ENCODE measurements around the gene WNT10A. TPM values are rescaled to one million over a fixed set of nuclear protein-coding genes. Genes with fewer than 3 reads are reported as not detected.

The WNT10A gene
- total RNA-seq, 1 experiment from 2014 or later, result 2.4 TPM

- no peaks in the 10 kb centered on the region for H3K9me3 Mint-ChIP-seq (ENCODE audit: low read depth, unreplicated experiment)
- CTCF ChIA-PET, result no interaction called here
- no peak for TF ChIP-seq CTCF (IDR thresholded peaks at IDR 0.05; ENCODE audit: unreplicated experiment)
- DNase-seq, result no peak
- intact Hi-C loops (cut with micrococcal nuclease; ENCODE audit: unreplicated experiment), result loop anchor here (10.0 kb wide), 1 partner anchor 125 kb away; the partner anchor contains the start of gene FEV
- H3K27ac Mint-ChIP-seq (ENCODE audit: unreplicated experiment), result no peak overlapping the region
- H3K4me3 Mint-ChIP-seq (ENCODE audit: low read depth, unreplicated experiment), result peak overlapping the region; percentile 68
- H3K4me1 Mint-ChIP-seq (ENCODE audit: low read depth, unreplicated experiment), result peaks cover 28% of the 10 kb centered on the region
- H3K27me3 Mint-ChIP-seq (ENCODE audit: unreplicated experiment), result peaks cover 100% of the 10 kb centered on the region
- no peaks in the 10 kb centered on the region for H3K36me3 Mint-ChIP-seq (ENCODE audit: insufficient read depth, unreplicated experiment)
- BruUV-seq (replicated peaks), result no TSS peak
Observed at GRCh38 chr2:218859988-218860831, 20.4 kb upstream of the WNT10A start.

DNA sequence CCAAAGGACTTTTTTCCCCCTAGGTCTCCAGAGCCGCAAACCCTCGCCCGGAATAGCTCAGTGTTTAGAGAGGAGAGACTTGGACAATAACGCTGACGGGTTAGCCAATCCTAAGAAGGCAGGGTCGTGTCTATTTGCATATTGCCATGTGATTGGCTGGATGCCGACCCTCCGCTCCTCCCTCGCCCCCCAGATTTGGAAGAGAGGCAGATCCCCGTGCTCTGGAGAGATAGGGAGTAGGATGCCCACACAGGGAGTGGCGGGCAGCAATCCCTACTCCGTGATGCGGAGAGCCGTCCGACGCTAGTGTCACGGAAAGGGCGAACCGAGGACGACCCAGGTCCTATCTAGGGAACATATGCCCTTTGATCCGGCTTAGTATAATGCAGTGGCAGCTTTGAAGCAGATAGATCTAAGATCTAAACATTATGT lies 19.7 kb upstream of the WNT10A start:
- intact Hi-C loops (cut with micrococcal nuclease; ENCODE audit: unreplicated experiment), result no loop called here
- no peak for DNase-seq
- Mint-ChIP-seq H3K4me3 (ENCODE audit: low read depth, unreplicated experiment) (no peak overlapping the region), H3K27ac (ENCODE audit: unreplicated experiment) (no peak overlapping the region), H3K27me3 (ENCODE audit: unreplicated experiment) (peaks cover 100% of the 10 kb centered on the region), H3K9me3 (ENCODE audit: low read depth, unreplicated experiment) (no peaks in the 10 kb centered on the region), H3K36me3 (ENCODE audit: insufficient read depth, unreplicated experiment) (no peaks in the 10 kb centered on the region), H3K4me1 (ENCODE audit: low read depth, unreplicated experiment) (peaks cover 28% of the 10 kb centered on the region)
- CTCF ChIA-PET, result no interaction called here
- no peak for TF ChIP-seq CTCF (IDR thresholded peaks at IDR 0.05; ENCODE audit: unreplicated experiment)
- BruUV-seq (replicated peaks), result no TSS peak

GRCh38 chr2:218861645-218862318 lies 18.9 kb upstream of the WNT10A start:
- Mint-ChIP-seq H3K9me3 (ENCODE audit: low read depth, unreplicated experiment) (no peaks in the 10 kb centered on the region), H3K27me3 (ENCODE audit: unreplicated experiment) (peaks cover 100% of the 10 kb centered on the region), H3K27ac (ENCODE audit: unreplicated experiment) (no peak overlapping the region), H3K4me3 (ENCODE audit: low read depth, unreplicated experiment) (no peak overlapping the region), H3K4me1 (ENCODE audit: low read depth, unreplicated experiment) (peaks cover 28% of the 10 kb centered on the region), H3K36me3 (ENCODE audit: insufficient read depth, unreplicated experiment) (no peaks in the 10 kb centered on the region)
- DNase-seq, result no peak
- CTCF ChIA-PET, result no interaction called here
- BruUV-seq (replicated peaks), result no TSS peak
- intact Hi-C loops (cut with micrococcal nuclease; ENCODE audit: unreplicated experiment), result no loop called here
- TF ChIP-seq CTCF (IDR thresholded peaks at IDR 0.05; ENCODE audit: unreplicated experiment), result no peak

GRCh38 chr2:218863021-218863520 lies 17.6 kb upstream of the WNT10A start:
- H3K27ac Mint-ChIP-seq (ENCODE audit: unreplicated experiment), result no peak overlapping the region
- no peaks in the 10 kb centered on the region for H3K9me3 Mint-ChIP-seq (ENCODE audit: low read depth, unreplicated experiment)
- BruUV-seq (replicated peaks), result no TSS peak
- H3K27me3 Mint-ChIP-seq (ENCODE audit: unreplicated experiment), result peaks cover 100% of the 10 kb centered on the region
- CTCF ChIA-PET, result interaction anchor here (0.6 to 1.6 kb wide), 3 partner anchors 117 to 262 kb away, joined by 3 read pairs; no protein-coding TSS in a partner anchor
- intact Hi-C loops (cut with micrococcal nuclease; ENCODE audit: unreplicated experiment), result no loop called here
- no peak overlapping the region for H3K4me3 Mint-ChIP-seq (ENCODE audit: low read depth, unreplicated experiment)
- TF ChIP-seq CTCF (IDR thresholded peaks at IDR 0.05; ENCODE audit: unreplicated experiment), result no peak
- no peaks in the 10 kb centered on the region for H3K36me3 Mint-ChIP-seq (ENCODE audit: insufficient read depth, unreplicated experiment)
- DNase-seq, result no peak
- H3K4me1 Mint-ChIP-seq (ENCODE audit: low read depth, unreplicated experiment), result peaks cover 28% of the 10 kb centered on the region
